ENCODE data around the gene CD302.
"Not testable (repeated sequence)": the region's sequence is repeated elsewhere in the genome, so short reads cannot be mapped to it uniquely, and the experiment has no call there.

CD302 gene

DNA sequence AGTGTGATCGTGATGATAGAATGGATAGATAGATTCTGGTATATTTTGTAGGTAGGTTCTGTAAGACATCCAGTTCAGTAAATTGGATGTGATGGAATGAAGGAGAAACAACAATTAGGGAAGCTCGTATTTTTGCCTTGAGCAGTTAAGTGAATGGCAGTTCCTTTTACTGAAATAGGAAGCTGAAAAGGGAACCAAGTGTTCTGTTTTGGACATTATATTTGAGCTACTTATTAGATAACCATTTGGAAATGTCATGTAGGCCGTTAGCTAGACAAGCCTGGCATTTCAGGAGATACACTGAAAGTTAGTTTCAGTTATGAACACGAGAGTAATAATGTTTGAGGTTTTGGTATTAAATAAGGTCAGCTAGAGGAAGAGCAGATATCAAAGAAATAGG is 44.2 kb downstream of the CD302 start:
- TF ChIP-seq, protein P1, sequence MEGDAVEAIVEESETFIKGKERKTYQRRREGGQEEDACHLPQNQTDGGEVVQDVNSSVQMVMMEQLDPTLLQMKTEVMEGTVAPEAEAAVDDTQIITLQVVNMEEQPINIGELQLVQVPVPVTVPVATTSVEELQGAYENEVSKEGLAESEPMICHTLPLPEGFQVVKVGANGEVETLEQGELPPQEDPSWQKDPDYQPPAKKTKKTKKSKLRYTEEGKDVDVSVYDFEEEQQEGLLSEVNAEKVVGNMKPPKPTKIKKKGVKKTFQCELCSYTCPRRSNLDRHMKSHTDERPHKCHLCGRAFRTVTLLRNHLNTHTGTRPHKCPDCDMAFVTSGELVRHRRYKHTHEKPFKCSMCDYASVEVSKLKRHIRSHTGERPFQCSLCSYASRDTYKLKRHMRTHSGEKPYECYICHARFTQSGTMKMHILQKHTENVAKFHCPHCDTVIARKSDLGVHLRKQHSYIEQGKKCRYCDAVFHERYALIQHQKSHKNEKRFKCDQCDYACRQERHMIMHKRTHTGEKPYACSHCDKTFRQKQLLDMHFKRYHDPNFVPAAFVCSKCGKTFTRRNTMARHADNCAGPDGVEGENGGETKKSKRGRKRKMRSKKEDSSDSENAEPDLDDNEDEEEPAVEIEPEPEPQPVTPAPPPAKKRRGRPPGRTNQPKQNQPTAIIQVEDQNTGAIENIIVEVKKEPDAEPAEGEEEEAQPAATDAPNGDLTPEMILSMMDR (IDR thresholded peaks at IDR 0.05; ENCODE audit: borderline replicate concordance, insufficient read depth, low read depth, low read length), result no peak
- no peak overlapping the region for H3K4me3 ChIP-seq (ENCODE audit: low read depth, low read length)

DNA sequence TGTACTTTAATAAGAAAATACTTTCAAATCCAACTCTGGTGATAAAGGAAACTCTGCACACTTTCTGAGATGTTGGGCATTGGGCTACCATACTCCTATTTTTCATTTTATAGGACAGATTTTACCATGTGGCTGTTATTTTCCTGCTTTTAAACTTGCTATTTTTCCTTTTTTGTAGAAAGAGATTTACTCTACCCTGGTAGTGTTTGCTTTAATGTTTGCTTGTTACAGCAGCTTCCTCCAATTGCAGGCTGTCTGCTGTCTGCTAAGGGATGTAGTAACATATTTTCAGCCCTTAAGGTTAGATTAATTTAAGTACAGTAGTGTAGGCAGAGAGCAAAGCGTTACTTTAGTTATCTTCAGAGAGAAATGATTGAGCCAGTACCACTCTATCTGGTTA is 47.1 kb downstream of the CD302 start:
- TF ChIP-seq, protein P1 (IDR thresholded peaks at IDR 0.05; ENCODE audit: borderline replicate concordance, insufficient read depth, low read depth, low read length), result no peak
- no peak overlapping the region for H3K4me3 ChIP-seq (ENCODE audit: low read depth, low read length)

DNA sequence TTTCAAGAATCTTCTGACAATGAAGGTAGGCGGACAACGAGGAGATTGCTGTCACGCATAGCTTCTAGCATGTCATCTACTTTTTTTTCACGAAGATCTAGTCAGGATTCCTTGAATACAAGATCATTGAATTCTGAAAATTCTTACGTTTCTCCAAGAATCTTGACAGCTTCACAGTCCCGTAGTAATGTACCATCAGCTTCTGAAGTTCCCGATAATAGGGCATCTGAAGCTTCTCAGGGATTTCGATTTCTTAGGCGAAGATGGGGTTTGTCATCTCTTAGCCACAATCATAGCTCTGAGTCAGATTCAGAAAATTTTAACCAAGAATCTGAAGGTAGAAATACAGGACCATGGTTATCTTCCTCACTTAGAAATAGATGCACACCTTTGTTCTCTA is 49.9 kb downstream of the CD302 start:
- TF ChIP-seq, protein P1 (IDR thresholded peaks at IDR 0.05; ENCODE audit: borderline replicate concordance, insufficient read depth, low read depth, low read length), result no peak
- no peak overlapping the region for H3K4me3 ChIP-seq (ENCODE audit: low read depth, low read length)

DNA sequence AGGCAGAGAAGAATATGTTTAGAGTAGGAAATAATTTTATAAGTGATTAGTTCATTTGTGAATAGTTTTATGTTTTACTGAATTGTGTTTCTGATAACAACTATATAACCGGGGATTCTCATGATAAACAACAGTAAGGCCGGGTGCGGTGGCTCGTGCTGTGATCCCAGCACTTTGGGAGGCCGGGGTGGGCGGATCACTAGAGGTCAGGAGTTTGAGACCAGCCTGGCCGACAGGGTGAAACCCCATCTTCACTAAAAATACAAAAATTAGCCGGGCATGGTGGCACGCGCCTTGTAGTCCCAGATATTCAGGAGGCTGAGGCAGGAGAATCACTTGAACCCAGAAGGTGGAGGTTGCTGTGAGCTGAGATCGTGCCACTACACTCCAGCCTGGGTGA is 52.8 kb downstream of the CD302 start:
- H3K4me3 ChIP-seq (ENCODE audit: low read depth, low read length), result not testable (repeated sequence)

DNA sequence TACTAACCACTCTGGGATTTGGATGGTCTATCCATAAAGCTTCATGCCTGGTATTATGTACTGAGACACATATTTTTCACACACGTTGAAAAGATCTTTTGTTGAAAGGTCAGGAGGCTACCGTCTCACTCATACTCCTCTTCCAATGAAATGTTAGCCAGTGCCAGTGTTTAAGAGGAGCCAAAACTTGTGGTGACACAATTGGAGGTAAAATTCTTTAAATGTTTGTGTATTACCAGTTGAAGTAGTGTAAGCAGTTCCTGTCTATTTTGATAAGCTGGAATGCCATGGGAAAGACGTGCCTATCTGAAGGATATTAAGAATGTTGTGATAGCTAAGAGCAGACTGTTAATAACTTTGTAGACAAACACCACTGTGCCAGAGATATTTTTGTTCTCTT is 53.6 kb downstream of the CD302 start:
- no peak overlapping the region for H3K4me3 ChIP-seq (ENCODE audit: low read depth, low read length)
- TF ChIP-seq, protein P1 (IDR thresholded peaks at IDR 0.05; ENCODE audit: borderline replicate concordance, insufficient read depth, low read depth, low read length), result no peak

DNA sequence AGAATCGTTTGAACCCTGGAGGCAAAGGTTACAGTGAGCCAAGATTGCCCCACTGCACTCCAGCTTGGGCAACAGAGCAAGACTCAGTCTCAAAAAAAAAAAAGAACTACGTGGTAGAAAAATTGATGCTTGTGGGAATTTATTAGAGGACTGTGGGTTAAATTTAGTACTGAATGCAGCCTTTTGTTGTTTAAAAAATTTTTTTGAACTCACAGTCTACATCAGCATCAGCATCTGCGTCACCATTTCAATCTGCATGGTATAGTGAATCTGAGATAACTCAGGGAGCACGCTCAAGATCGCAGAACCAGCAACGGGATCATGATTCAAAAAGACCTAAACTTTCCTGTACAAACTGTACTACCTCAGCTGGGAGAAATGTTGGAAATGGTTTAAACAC is 55.2 kb downstream of the CD302 start:
- H3K4me3 ChIP-seq (ENCODE audit: low read depth, low read length), result no peak overlapping the region
- TF ChIP-seq, protein P1 (IDR thresholded peaks at IDR 0.05; ENCODE audit: borderline replicate concordance, insufficient read depth, low read depth, low read length), result no peak

DNA sequence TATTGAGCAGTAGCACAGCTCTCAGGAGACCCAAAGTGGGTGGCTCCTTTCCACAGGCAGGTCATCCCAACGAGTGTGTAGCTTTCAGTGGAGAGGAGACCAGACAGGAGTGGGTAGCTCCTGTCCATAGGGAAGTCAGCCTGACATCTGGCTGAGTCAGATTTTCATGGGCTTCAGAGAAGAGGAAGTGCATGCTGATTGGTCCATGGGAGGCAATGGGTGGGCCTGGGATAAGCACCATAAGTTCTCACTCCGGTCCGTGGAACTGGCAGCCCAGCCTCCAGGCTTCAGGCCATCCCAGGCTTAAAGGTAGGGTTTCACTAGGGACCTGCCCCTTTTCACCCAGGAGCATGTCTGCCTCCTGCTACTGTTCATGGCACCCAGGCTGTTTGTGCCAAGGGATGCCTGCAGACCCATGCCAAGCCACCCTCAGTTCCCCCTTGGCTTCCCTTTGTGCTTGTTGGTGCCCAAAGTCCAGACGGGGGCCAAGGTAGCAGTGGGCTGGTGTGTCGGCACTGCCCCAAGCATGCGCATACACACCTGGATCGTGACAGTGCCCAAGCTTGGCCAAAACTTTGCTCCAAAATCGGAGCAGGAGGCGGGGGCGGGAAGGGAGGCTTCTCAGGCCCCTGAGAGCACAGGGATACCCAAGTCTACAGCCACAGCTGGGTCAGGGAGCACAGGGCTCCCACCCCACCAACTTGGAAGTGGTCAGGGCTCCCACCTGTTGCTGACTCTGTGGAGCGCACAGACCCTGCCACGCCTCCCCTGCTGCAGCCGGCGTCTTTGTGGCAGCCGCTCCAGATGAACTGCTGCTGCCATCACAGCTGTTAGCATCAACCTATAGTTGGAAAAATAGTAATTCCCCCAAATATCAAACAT is 59.3 kb downstream of the CD302 start:
- TF ChIP-seq, protein P1 (IDR thresholded peaks at IDR 0.05; ENCODE audit: borderline replicate concordance, insufficient read depth, low read depth, low read length), result no peak
- H3K4me3 ChIP-seq (ENCODE audit: low read depth, low read length), result no peak overlapping the region

Measured in GM12875 (cell line).